K562 (cell line): ENCODE data around the gene RNF41. TPM values are rescaled to one million over a fixed set of nuclear protein-coding genes. Genes with fewer than 3 reads are reported as not detected.

Experiments used
- ATAC-seq: fragments of 200-7000 bp; cut with Tn5 transposase; 3 replicates; pipeline ENCODE4 v1.9.1; 2020; ENCODE audit warnings: moderate library complexity
- BruUV-seq: library from RNA; stranded (reverse); fragments of 400-500 nt; replicated peaks from 2 replicates; lab custom pipeline; 2021; lab: Mats Ljungman, UMichigan
- CTCF ChIA-PET: fragments of 300-600 bp; formaldehyde crosslinking; extraction: SDS; loops from one replicate; lab custom pipeline; 2021; ENCODE audit warnings: low intra/inter-chr PET ratio; lab: Yijun Ruan, JAX
- POLR2A ChIA-PET: fragments of 300-600, 350-650 bp; sonication (Branson Sonifier 250); formaldehyde crosslinking; extraction: SDS; loops from one replicate; lab custom pipeline; 2021; ENCODE audit warnings: antibody characterized with exemption, inconsistent platforms; lab: Yijun Ruan, JAX
- DNase-seq, 4 experiments: peaks; one replicate each; pipeline versions ENCODE4 v3.0.0 to v3.0.0-alpha.2; 2011 to 2018; ENCODE audit warnings: low spot score in 3 of 4, mixed read lengths in 3 of 4; ENCODE audit errors: extremely low read depth in 1 of 4
- FAIRE-seq: peaks from 2 replicates; lab custom pipeline; 2011; peaks lifted over from hg19 to GRCh38; lab: Jason Lieb, UNC
- H2AFZ ChIP-seq: 2 replicates; pipeline ENCODE4 v1.6.0; 2011; ENCODE audit warnings: low read depth, low read length, control low read depth, inconsistent platforms
- H3K27ac ChIP-seq: fragments of 200-600 bp; 3 replicates; pipeline ENCODE4 v1.8.0; 2011; ENCODE audit warnings: low read depth, mild to moderate bottlenecking, control low read depth, inconsistent platforms, low read length, moderate library complexity, mixed read lengths; ENCODE audit errors: extremely low read depth
- H3K27me3 ChIP-seq, 2 experiments: fragments of 300-600 bp in 1 of 2; 2 replicates in 1 of 2; 3 replicates in 1 of 2; pipeline versions ENCODE4 v1.6.0 to v1.8.0; 2011; ENCODE audit warnings: inconsistent platforms in 2 of 2, low read length in 2 of 2, mild to moderate bottlenecking in 1 of 2, mixed read lengths in 1 of 2, moderate library complexity in 1 of 2; ENCODE audit not compliant: control insufficient read depth in 2 of 2, insufficient read depth in 2 of 2
- H3K36me3 ChIP-seq: fragments of 300-600 bp; 3 replicates; pipeline ENCODE4 v1.8.0; 2011; ENCODE audit warnings: mild to moderate bottlenecking, low read length, inconsistent platforms; ENCODE audit not compliant: control insufficient read depth, insufficient read depth
- H3K4me1 ChIP-seq, 2 experiments: fragments of 200-600 bp in 1 of 2; replicated peaks in 1 of 2; 2 replicates in 1 of 2; 3 replicates in 1 of 2; pipeline versions ENCODE4 v1.5.1 to v1.8.0; 2011; ENCODE audit warnings: inconsistent platforms in 2 of 2, low read length in 2 of 2, mild to moderate bottlenecking in 1 of 2, mixed read lengths in 1 of 2, moderate library complexity in 1 of 2; ENCODE audit not compliant: control insufficient read depth in 2 of 2, insufficient read depth in 2 of 2
- H3K4me2 ChIP-seq: 2 replicates; pipeline ENCODE4 v1.6.1; 2011; ENCODE audit warnings: low read length, control low read depth, inconsistent platforms, mixed read lengths; ENCODE audit not compliant: insufficient read depth
- H3K4me3 ChIP-seq: fragments of 200-600 bp; sonication (generic), shearing (Covaris generic); 2 replicates; pipeline ENCODE4 v1.5.1; 2016; ENCODE audit warnings: control low read depth, inconsistent platforms
- H3K79me2 ChIP-seq: fragments of 200-600 bp; 3 replicates; pipeline ENCODE4 v1.8.0; 2011; ENCODE audit warnings: low read length, inconsistent platforms; ENCODE audit not compliant: control insufficient read depth, insufficient read depth
- H3K9ac ChIP-seq, 2 experiments: 2 replicates each; pipeline versions ENCODE4 v1.6.0 to v1.6.1; 2011; ENCODE audit warnings: low read depth in 2 of 2, low read length in 2 of 2, control low read depth in 1 of 2, inconsistent platforms in 1 of 2, mild to moderate bottlenecking in 1 of 2, mixed read lengths in 1 of 2; ENCODE audit not compliant: insufficient read depth in 1 of 2
- H3K9me1 ChIP-seq: one replicate; pipeline ENCODE4 v1.6.0; 2011; ENCODE audit warnings: inconsistent platforms, mild to moderate bottlenecking, low read length, moderate library complexity; ENCODE audit not compliant: control insufficient read depth, insufficient read depth
- H3K9me3 ChIP-seq: replicated peaks from 2 replicates; pipeline ENCODE4 v1.5.1; 2011; ENCODE audit warnings: low read depth, low read length, inconsistent platforms; ENCODE audit not compliant: control insufficient read depth, insufficient read depth
- H4K20me1 ChIP-seq: replicated peaks from 2 replicates; pipeline ENCODE4 v1.6.1; 2011; ENCODE audit warnings: low read length, inconsistent platforms, mixed read lengths; ENCODE audit not compliant: control insufficient read depth, insufficient read depth
- ARID1B ChIP-seq: fragments of 450-650 bp; IDR thresholded peaks from 2 replicates; pipeline ENCODE4 v1.6.1; 2016; ENCODE audit warnings: antibody characterized with exemption, mild to moderate bottlenecking, inconsistent platforms
- CHD2 ChIP-seq: IDR thresholded peaks from 2 replicates; pipeline ENCODE4 v1.6.1; 2011; ENCODE audit warnings: low read depth, low read length
- EP400 ChIP-seq: fragments of 450-650 bp; IDR thresholded peaks from 2 replicates; pipeline ENCODE4 v1.6.1; 2017; ENCODE audit warnings: antibody characterized with exemption, mild to moderate bottlenecking, moderate library complexity
- HDAC1 ChIP-seq, 2 experiments: fragments of 450-650 bp; IDR thresholded peaks; 2 replicates each; pipeline ENCODE4 v1.6.1; 2016 to 2017; ENCODE audit warnings: inconsistent platforms in 1 of 2, mild to moderate bottlenecking in 1 of 2, moderate library complexity in 1 of 2
- KAT8 ChIP-seq: fragments of 450-650 bp; IDR thresholded peaks from 2 replicates; pipeline ENCODE4 v1.6.1; 2016; ENCODE audit warnings: low read depth, mild to moderate bottlenecking
- NCOR1 ChIP-seq: fragments of 450-650 bp; IDR thresholded peaks from 2 replicates; pipeline ENCODE4 v1.6.1; 2016; ENCODE audit warnings: mild to moderate bottlenecking, moderate library complexity
- YY1 ChIP-seq, 3 experiments: IDR thresholded peaks; 2 replicates each; pipeline ENCODE4 v1.6.1; 2011; ENCODE audit warnings: low read length in 2 of 3, mild to moderate bottlenecking in 2 of 3, moderate library complexity in 2 of 3, borderline replicate concordance in 1 of 3, control low read depth in 1 of 3, low read depth in 1 of 3; ENCODE audit not compliant: insufficient read depth in 3 of 3, insufficient replicate concordance in 2 of 3, control insufficient read depth in 1 of 3, insufficient read length in 1 of 3; ENCODE audit errors: extremely low read depth in 1 of 3
- ZBED1 ChIP-seq: IDR thresholded peaks from 2 replicates; pipeline ENCODE4 v1.6.1; 2014
- ZNF766 ChIP-seq: fragments of 200-800 bp; sonication (Bioruptor generic); conservative IDR thresholded peaks from 2 replicates; pipeline ENCODE4 v1.6.1; 2016; ENCODE audit warnings: missing genetic modification characterization, missing compliant biosample characterization
- WGBS: fragments of 100-300 bp; shearing (Covaris generic); methylation state at CpG from one replicate; pipeline ENCODE4 v1.1.6; 2016; ENCODE audit warnings: low coverage, mixed read lengths; ENCODE audit not compliant: insufficient coverage; ENCODE audit errors: missing lambda C conversion rate; 5-methylcytosine and 5-hydroxymethylcytosine counted together
- in situ Hi-C: fragments of 300-500 bp; cut with MboI; formaldehyde crosslinking; loops from 4 replicates; pipeline ENCODE4 v1.15.0; 2018; ENCODE audit warnings: inconsistent platforms, mixed read lengths
- intact Hi-C: fragments of 100-400 bp; cut with micrococcal nuclease; formaldehyde crosslinking; loops from 2 replicates; pipeline ENCODE4 v1.14.2; 2022
- polyA plus RNA-seq, 8 experiments: library from polyadenylated mRNA; depleted of rRNA in 4 of 8; stranded (reverse) in 5 of 8; unstranded in 3 of 8; fragments of >200 nt; fragmentation: Nextera tagmentation in 2 of 8; fragmentation: Illumina TruSeq in 1 of 8; extraction: Ambion mirVana in 2 of 8; extraction: Trizol in 1 of 8; gene quantifications; 2 replicates each; pipeline versions ENCODE4 v1.2.1 to v1.2.3, GENCODE V29; 2011 to 2014; ENCODE audit warnings: inconsistent platforms in 1 of 8, missing spikeins in 1 of 8
- total RNA-seq, 7 experiments: library from RNA; depleted of rRNA in 6 of 7; stranded (reverse); fragments of >200 nt in 6 of 7; fragmentation: Illumina TruSeq in 2 of 7; extraction: Trizol in 2 of 7; gene quantifications; 2 replicates each; pipeline versions ENCODE4 v1.2.1 to v1.2.3, GENCODE V29; 2011 to 2021; ENCODE audit warnings: low replicate concordance in 1 of 7
- TF ChIP-seq, protein P1 (sequence below): fragments of 450-650 bp; IDR thresholded peaks from 2 replicates; pipeline ENCODE4 v1.6.1; 2016; ENCODE audit warnings: borderline replicate concordance
- TF ChIP-seq, protein P2 (sequence below): fragments of 200-800 bp; sonication (Bioruptor generic); IDR thresholded peaks from 2 replicates; pipeline ENCODE4 v1.6.1; 2017; ENCODE audit warnings: missing genetic modification characterization, missing compliant biosample characterization
- TF ChIP-seq, protein P3 (sequence below): fragments of 450-650 bp; IDR thresholded peaks from 2 replicates; pipeline ENCODE4 v1.6.1; 2017; ENCODE audit warnings: antibody characterized with exemption, mild to moderate bottlenecking

RNF41 gene
- total and polyA plus RNA-seq, 9 of the 15 experiments (the other 6 are each of a cell fraction or from before 2014, with no cell fraction given): 28.2 to 46.8 (median 33.8) TPM

DNA sequence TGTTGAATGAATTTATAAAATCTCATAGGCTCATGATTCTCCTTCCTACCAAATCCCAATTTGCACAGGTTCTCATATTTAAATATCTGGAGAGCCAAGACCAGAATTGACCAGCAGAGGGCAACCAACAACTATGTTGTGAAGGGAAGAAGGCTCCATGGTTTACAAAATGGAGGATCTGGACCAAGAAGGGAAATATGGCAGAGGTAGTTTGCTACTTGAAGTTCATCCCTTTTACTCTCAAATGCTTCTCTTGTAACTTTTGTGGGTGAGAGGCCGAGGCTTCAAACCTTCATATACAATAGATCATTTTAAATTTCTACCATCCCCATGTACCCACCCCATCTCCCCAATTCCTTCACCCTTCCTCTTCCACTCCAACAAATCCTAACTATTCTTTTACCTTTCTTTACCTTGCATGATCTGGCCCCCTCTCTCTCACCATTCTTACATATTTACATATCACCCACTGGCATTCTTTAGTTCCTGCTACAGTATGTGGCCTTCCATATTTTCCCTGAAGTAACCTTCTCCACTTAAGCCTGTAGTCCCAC lies 28.6 kb downstream of the RNF41 start:
- no peak overlapping the region for H3K4me3 ChIP-seq
- no peak overlapping the region for H3K9ac ChIP-seq
- H3K4me2 ChIP-seq: no peak overlapping the region
- H2AFZ ChIP-seq: peak overlapping the region; percentile 97
- H3K4me1 ChIP-seq: peaks cover 4 to 7% of the 10 kb centered on the region in 2 experiments; a peak in 3 of 5 replicates
- intact Hi-C loops: loop anchor here (1.0 to 5.0 kb wide), 6 partner anchors 31 to 397 kb away; partner anchors contain the start of gene NABP2
- peaks cover 16% of the 10 kb centered on the region for H3K79me2 ChIP-seq
- in situ Hi-C loops: loop anchor here (5.0 kb wide), 2 partner anchors 64 to 274 kb away; partner anchors contain the start of genes ANKRD52 and SPRYD4
- H3K27me3 ChIP-seq: no peaks in the 10 kb centered on the region
- no peaks in the 10 kb centered on the region for H4K20me1 ChIP-seq
- no peaks in the 10 kb centered on the region for H3K9me3 ChIP-seq
- ATAC-seq (peak; percentile 21; the same call in 2 of the 3 replicates), FAIRE-seq (peak; percentile 93), DNase-seq (peak; percentile 59 to 91 (median 67))
- POLR2A ChIA-PET: interaction anchor here (1.3 kb wide), 1 partner anchor 51 kb away, joined by 3 read pairs; no protein-coding TSS in a partner anchor
- 0% methylated on average over 1 of the region's 1 CpG for WGBS
- H3K27ac ChIP-seq: peak overlapping the region; percentile 29; the same call in 1 of the 3 replicates
- no peaks in the 10 kb centered on the region for H3K36me3 ChIP-seq
- no peaks in the 10 kb centered on the region for H3K9me1 ChIP-seq
- BruUV-seq: no TSS peak
- CTCF ChIA-PET: interaction anchor here (0.7 to 2.2 kb wide), 11 partner anchors 9 to 401 kb away, joined by 3 to 31 read pairs (median 4); partner anchors contain the start of genes ANKRD52, COQ10A, NABP2 and RNF41
- TF ChIP-seq YY1 (IDR thresholded peaks at IDR 0.05; ENCODE audit: borderline replicate concordance in 1 of 3, control insufficient read depth in 1 of 3, extremely low read depth in 1 of 3, insufficient read depth in 3 of 3, insufficient read length in 1 of 3, insufficient replicate concordance in 2 of 3, low read depth in 1 of 3, low read length in 2 of 3) (peak; percentile 38 to 95 (median 83)), ZBED1 (no peak), NCOR1 (peak; percentile 9; the same call in 1 of the 2 replicates), HDAC1 (IDR thresholded peaks at IDR 0.05) (0 out of 4 replicates have a peak, but pooled peaks of 1 of the 2 experiments have one; percentile 26), EP400 (peak; percentile 25; the same call in 1 of the 2 replicates), ARID1B (peak; percentile 10; the same call in 1 of the 2 replicates), KAT8 (peak; percentile 90), ZNF766 (0 out of 2 replicates have a peak, but pooled peaks have one; percentile 37), CHD2 (no peak)
- TF ChIP-seq, protein P1, sequence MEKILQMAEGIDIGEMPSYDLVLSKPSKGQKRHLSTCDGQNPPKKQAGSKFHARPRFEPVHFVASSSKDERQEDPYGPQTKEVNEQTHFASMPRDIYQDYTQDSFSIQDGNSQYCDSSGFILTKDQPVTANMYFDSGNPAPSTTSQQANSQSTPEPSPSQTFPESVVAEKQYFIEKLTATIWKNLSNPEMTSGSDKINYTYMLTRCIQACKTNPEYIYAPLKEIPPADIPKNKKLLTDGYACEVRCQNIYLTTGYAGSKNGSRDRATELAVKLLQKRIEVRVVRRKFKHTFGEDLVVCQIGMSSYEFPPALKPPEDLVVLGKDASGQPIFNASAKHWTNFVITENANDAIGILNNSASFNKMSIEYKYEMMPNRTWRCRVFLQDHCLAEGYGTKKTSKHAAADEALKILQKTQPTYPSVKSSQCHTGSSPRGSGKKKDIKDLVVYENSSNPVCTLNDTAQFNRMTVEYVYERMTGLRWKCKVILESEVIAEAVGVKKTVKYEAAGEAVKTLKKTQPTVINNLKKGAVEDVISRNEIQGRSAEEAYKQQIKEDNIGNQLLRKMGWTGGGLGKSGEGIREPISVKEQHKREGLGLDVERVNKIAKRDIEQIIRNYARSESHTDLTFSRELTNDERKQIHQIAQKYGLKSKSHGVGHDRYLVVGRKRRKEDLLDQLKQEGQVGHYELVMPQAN: peak; percentile 23; the same call in 1 of the 2 replicates
- TF ChIP-seq, protein P2, sequence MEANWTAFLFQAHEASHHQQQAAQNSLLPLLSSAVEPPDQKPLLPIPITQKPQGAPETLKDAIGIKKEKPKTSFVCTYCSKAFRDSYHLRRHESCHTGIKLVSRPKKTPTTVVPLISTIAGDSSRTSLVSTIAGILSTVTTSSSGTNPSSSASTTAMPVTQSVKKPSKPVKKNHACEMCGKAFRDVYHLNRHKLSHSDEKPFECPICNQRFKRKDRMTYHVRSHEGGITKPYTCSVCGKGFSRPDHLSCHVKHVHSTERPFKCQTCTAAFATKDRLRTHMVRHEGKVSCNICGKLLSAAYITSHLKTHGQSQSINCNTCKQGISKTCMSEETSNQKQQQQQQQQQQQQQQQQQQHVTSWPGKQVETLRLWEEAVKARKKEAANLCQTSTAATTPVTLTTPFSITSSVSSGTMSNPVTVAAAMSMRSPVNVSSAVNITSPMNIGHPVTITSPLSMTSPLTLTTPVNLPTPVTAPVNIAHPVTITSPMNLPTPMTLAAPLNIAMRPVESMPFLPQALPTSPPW (CRISPR knock-in tag): peak; percentile 31; the same call in 1 of the 2 replicates
- TF ChIP-seq, protein P3, sequence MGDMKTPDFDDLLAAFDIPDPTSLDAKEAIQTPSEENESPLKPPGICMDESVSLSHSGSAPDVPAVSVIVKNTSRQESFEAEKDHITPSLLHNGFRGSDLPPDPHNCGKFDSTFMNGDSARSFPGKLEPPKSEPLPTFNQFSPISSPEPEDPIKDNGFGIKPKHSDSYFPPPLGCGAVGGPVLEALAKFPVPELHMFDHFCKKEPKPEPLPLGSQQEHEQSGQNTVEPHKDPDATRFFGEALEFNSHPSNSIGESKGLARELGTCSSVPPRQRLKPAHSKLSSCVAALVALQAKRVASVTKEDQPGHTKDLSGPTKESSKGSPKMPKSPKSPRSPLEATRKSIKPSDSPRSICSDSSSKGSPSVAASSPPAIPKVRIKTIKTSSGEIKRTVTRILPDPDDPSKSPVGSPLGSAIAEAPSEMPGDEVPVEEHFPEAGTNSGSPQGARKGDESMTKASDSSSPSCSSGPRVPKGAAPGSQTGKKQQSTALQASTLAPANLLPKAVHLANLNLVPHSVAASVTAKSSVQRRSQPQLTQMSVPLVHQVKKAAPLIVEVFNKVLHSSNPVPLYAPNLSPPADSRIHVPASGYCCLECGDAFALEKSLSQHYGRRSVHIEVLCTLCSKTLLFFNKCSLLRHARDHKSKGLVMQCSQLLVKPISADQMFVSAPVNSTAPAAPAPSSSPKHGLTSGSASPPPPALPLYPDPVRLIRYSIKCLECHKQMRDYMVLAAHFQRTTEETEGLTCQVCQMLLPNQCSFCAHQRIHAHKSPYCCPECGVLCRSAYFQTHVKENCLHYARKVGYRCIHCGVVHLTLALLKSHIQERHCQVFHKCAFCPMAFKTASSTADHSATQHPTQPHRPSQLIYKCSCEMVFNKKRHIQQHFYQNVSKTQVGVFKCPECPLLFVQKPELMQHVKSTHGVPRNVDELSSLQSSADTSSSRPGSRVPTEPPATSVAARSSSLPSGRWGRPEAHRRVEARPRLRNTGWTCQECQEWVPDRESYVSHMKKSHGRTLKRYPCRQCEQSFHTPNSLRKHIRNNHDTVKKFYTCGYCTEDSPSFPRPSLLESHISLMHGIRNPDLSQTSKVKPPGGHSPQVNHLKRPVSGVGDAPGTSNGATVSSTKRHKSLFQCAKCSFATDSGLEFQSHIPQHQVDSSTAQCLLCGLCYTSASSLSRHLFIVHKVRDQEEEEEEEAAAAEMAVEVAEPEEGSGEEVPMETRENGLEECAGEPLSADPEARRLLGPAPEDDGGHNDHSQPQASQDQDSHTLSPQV: peak; percentile 83
